Endothelial cell of umbilical vein (primary cell): ENCODE measurements around the gene SNAPC4. TPM values are rescaled to one million over a fixed set of nuclear protein-coding genes. Genes with fewer than 3 reads are reported as not detected.

Experiments
- BruUV-seq: library from RNA; stranded (reverse); fragments of 400-500 nt; replicated peaks from 2 replicates; lab custom pipeline; 2021; lab: Mats Ljungman, UMichigan
- CTCF ChIA-PET: fragments of 300-600, 350-600 bp; sonication (Branson Sonifier 250); formaldehyde crosslinking; loops from one replicate; lab custom pipeline; 2021; ENCODE audit warnings: antibody characterized with exemption, inconsistent platforms; lab: Charles Lee
- POLR2A ChIA-PET: fragments of 300-600, 350-600 bp; sonication (Branson Sonifier 250); formaldehyde crosslinking; loops from one replicate; lab custom pipeline; 2021; ENCODE audit warnings: antibody characterized with exemption, inconsistent platforms; lab: Charles Lee
- DNase-seq: peaks from one replicate; pipeline ENCODE4 v3.0.0-alpha.2; 2011; ENCODE audit warnings: low read depth, low spot score
- FAIRE-seq: peaks from 2 replicates; lab custom pipeline; 2011; peaks lifted over from hg19 to GRCh38; lab: Jason Lieb, UNC
- H2AFZ ChIP-seq: 2 replicates; pipeline ENCODE4 v1.6.0; 2012; ENCODE audit warnings: low read depth, low read length, control low read depth, inconsistent platforms
- H3K27ac ChIP-seq: 2 replicates; pipeline ENCODE4 v1.5.1; 2011; ENCODE audit warnings: low read depth, mild to moderate bottlenecking, control low read depth, low read length, moderate library complexity; ENCODE audit not compliant: insufficient read depth
- H3K27me3 ChIP-seq, 2 experiments: 2 replicates each; pipeline versions ENCODE4 v1.6.0 to v1.6.1; 2011; ENCODE audit warnings: low read length in 2 of 2, mixed read lengths in 1 of 2; ENCODE audit not compliant: control insufficient read depth in 2 of 2, insufficient read depth in 2 of 2
- H3K36me3 ChIP-seq, 2 experiments: 2 replicates in 1 of 2; 3 replicates in 1 of 2; pipeline ENCODE4 v1.5.1; 2011; ENCODE audit warnings: low read length in 2 of 2, mild to moderate bottlenecking in 1 of 2, moderate library complexity in 1 of 2; ENCODE audit not compliant: control insufficient read depth in 2 of 2, insufficient read depth in 2 of 2; ENCODE audit errors: extremely low read depth in 1 of 2
- H3K4me1 ChIP-seq: 3 replicates; pipeline ENCODE4 v1.5.1; 2011; ENCODE audit warnings: mild to moderate bottlenecking, low read length; ENCODE audit not compliant: control insufficient read depth, insufficient read depth; ENCODE audit errors: extremely low read depth
- H3K4me2 ChIP-seq: 2 replicates; pipeline ENCODE4 v1.6.1; 2011; ENCODE audit warnings: low read length, control low read depth, mixed read lengths; ENCODE audit not compliant: insufficient read depth
- H3K4me3 ChIP-seq, 3 experiments: fragments of 200-600 bp in 1 of 3; sonication (generic), shearing (Covaris generic) in 1 of 3; replicated peaks in 1 of 3; 2 replicates each; pipeline ENCODE4 v1.5.1; 2011 to 2016; ENCODE audit warnings: control low read depth in 3 of 3, low read length in 3 of 3, mild to moderate bottlenecking in 2 of 3, inconsistent platforms in 1 of 3, low read depth in 1 of 3, moderate library complexity in 1 of 3; ENCODE audit not compliant: insufficient read depth in 1 of 3
- H3K79me2 ChIP-seq: 2 replicates; pipeline ENCODE4 v1.6.0; 2012; ENCODE audit warnings: low read length, inconsistent platforms; ENCODE audit not compliant: control insufficient read depth, insufficient read depth
- H3K9ac ChIP-seq: replicated peaks from 2 replicates; pipeline ENCODE3; 2011; ENCODE audit warnings: low read length, control low read depth; ENCODE audit not compliant: insufficient read depth; ENCODE audit errors: extremely low read depth
- H3K9me1 ChIP-seq: replicated peaks from 3 replicates; pipeline ENCODE4 v1.6.0; 2011; ENCODE audit warnings: mild to moderate bottlenecking, low read length; ENCODE audit not compliant: control insufficient read depth, insufficient read depth; ENCODE audit errors: extremely low read depth
- H3K9me3 ChIP-seq: replicated peaks from 2 replicates; pipeline ENCODE4 v1.5.1; 2012; ENCODE audit warnings: low read length, inconsistent platforms; ENCODE audit not compliant: control insufficient read depth, insufficient read depth
- H4K20me1 ChIP-seq: replicated peaks from 2 replicates; pipeline ENCODE3; 2011; ENCODE audit warnings: mild to moderate bottlenecking, low read length; ENCODE audit not compliant: control insufficient read depth, insufficient read depth; ENCODE audit errors: extremely low read depth
- CTCF ChIP-seq, 2 donors: IDR thresholded peaks; 1 replicate in 1 of 2; 2 replicates in 1 of 2; pipeline ENCODE4 v1.5.1; 2011; ENCODE audit warnings: low read length in 2 of 2, mild to moderate bottlenecking in 2 of 2, moderate library complexity in 2 of 2, control low read depth in 1 of 2, inconsistent platforms in 1 of 2, low read depth in 1 of 2; ENCODE audit not compliant: insufficient read depth in 1 of 2; ENCODE audit errors: extremely low read depth in 1 of 2
- EZH2 ChIP-seq: IDR thresholded peaks from 2 replicates; pipeline ENCODE4 v1.6.1; 2012; ENCODE audit warnings: borderline replicate concordance, low read depth, mild to moderate bottlenecking, moderate library complexity, low read length, inconsistent platforms; ENCODE audit not compliant: severe bottlenecking
- JUN ChIP-seq: IDR thresholded peaks from 2 replicates; pipeline ENCODE4 v1.6.1; 2011; ENCODE audit warnings: borderline replicate concordance, low read depth; ENCODE audit not compliant: insufficient read length, insufficient read depth
- MYC ChIP-seq: IDR thresholded peaks from one replicate; pipeline ENCODE4 v1.6.1; 2011; ENCODE audit warnings: mild to moderate bottlenecking, low read depth, low read length
- POLR2A ChIP-seq: IDR thresholded peaks from 2 replicates; pipeline ENCODE4 v1.6.1; 2012; ENCODE audit warnings: low read depth, mild to moderate bottlenecking, control low read depth, low read length
- dilution Hi-C: fragments of 300-500 bp; cut with MboI; formaldehyde crosslinking; loops from one replicate; pipeline ENCODE4 v1.15.0; 2019; ENCODE audit warnings: low sequenced_read_pairs; ENCODE audit not compliant: extremely low pct_ligation_motif_present
- intact Hi-C: fragments of 100-400 bp; cut with micrococcal nuclease; formaldehyde crosslinking; loops from one replicate; pipeline ENCODE4 v1.10.0; 2022
- polyA plus RNA-seq, 4 experiments: library from polyadenylated mRNA; depleted of rRNA in 3 of 4; stranded (reverse) in 3 of 4; unstranded in 1 of 4; fragments of >200 nt; gene quantifications; 2 replicates each; pipeline versions ENCODE4 v1.2.1 to v1.2.3, GENCODE V29; 2011 to 2012; ENCODE audit warnings: missing spikeins in 1 of 4
- total RNA-seq: library from RNA; stranded (reverse); gene quantifications from 2 replicates; pipeline ENCODE4 v1.2.3, GENCODE V29; 2021

Gene SNAPC4
- total and polyA plus RNA-seq, 2 donors (not counting 3 experiments of a cell fraction or from before 2014, with no cell fraction given) = 6.7 to 17.5 TPM

- CTCF ChIA-PET = interaction anchor here (0.8 to 0.9 kb wide), 2 partner anchors 17 to 60 kb away, joined by 3 to 4 read pairs; no protein-coding TSS in a partner anchor
- BruUV-seq = no TSS peak
- TF ChIP-seq POLR2A (no peak), CTCF (IDR thresholded peaks at IDR 0.05; ENCODE audit: extremely low read depth in 1 of 2, insufficient read depth in 1 of 2, low read depth in 1 of 2, low read length in 2 of 2) (peak in 1 of 2 donors; percentile 30), EZH2 (no peak), JUN (no peak), MYC (no peak)
- dilution Hi-C loops (no loop called here), intact Hi-C loops (no loop called here)
- no peak overlapping the region for H3K4me3 ChIP-seq
- no peaks in the 10 kb centered on the region for H3K4me1 ChIP-seq
- no peaks in the 10 kb centered on the region for H3K9me1 ChIP-seq
- no peak overlapping the region for H2AFZ ChIP-seq
- no peak overlapping the region for H3K4me2 ChIP-seq
- H4K20me1 ChIP-seq = no peaks in the 10 kb centered on the region
- DNase-seq (peak; percentile 12), FAIRE-seq (no peak)
- H3K27ac ChIP-seq = no peak overlapping the region
- H3K9me3 ChIP-seq = no peaks in the 10 kb centered on the region
- H3K36me3 ChIP-seq = no peaks in the 10 kb centered on the region
- no peak overlapping the region for H3K9ac ChIP-seq
- H3K27me3 ChIP-seq = no peaks in the 10 kb centered on the region
- POLR2A ChIA-PET = no interaction called here
- no peaks in the 10 kb centered on the region for H3K79me2 ChIP-seq
These were observed 27.2 kb downstream of the SNAPC4 start for GRCh38 chr9:136372561-136373299.
